SK-N-SH treated with all-trans-retinoic acid at 6 μM for 48 hours (cell line): ENCODE measurements around the gene RYR1.

Experiments
- ATAC-seq: fragments of 200-7000 bp; cut with Tn5 transposase; 3 replicates; pipeline ENCODE4 v1.9.1; 2020; ENCODE audit warnings: mild to moderate bottlenecking, moderate library complexity
- ARNTL ChIP-seq: fragments of 450-650 bp; formaldehyde crosslinking; IDR thresholded peaks from 2 replicates; pipeline ENCODE4 v1.5.0; 2020; ENCODE audit warnings: low read depth, mild to moderate bottlenecking, moderate library complexity, borderline replicate concordance
- BACH2 ChIP-seq: fragments of 250-450 bp; sonication (Bioruptor Pico); IDR thresholded peaks from 2 replicates; pipeline ENCODE4 v1.9.0; 2021; ENCODE audit warnings: mild to moderate bottlenecking, borderline replicate concordance
- CSDC2 ChIP-seq: fragments of 250-450 bp; sonication (Bioruptor Pico); IDR thresholded peaks from 2 replicates; pipeline ENCODE4 v1.5.0; 2020; ENCODE audit warnings: mild to moderate bottlenecking, moderate library complexity
- CSRNP3 ChIP-seq: fragments of 250-450 bp; sonication (Bioruptor Pico); IDR thresholded peaks from 2 replicates; pipeline ENCODE4 v1.5.1; 2021; ENCODE audit warnings: mild to moderate bottlenecking, moderate library complexity
- ESRRG ChIP-seq: fragments of 250-450 bp; sonication (Bioruptor Pico); IDR thresholded peaks from 2 replicates; pipeline ENCODE4 v1.6.1; 2021; ENCODE audit warnings: mild to moderate bottlenecking
- GLIS3 ChIP-seq: fragments of 250-450 bp; sonication (Bioruptor Pico); IDR thresholded peaks from 2 replicates; pipeline ENCODE4 v1.5.0; 2020; ENCODE audit warnings: mild to moderate bottlenecking, moderate library complexity
- ISL1 ChIP-seq: fragments of 250-450 bp; sonication (Bioruptor Pico); IDR thresholded peaks from 2 replicates; pipeline ENCODE4 v2.1.2; 2022; ENCODE audit warnings: mild to moderate bottlenecking, moderate library complexity
- POU6F1 ChIP-seq: fragments of 250-450 bp; sonication (Bioruptor Pico); IDR thresholded peaks from 2 replicates; pipeline ENCODE4 v1.8.0; 2021; ENCODE audit warnings: low read depth, mild to moderate bottlenecking, moderate library complexity, borderline replicate concordance
- PPARA ChIP-seq: fragments of 250-450 bp; sonication (Bioruptor Pico); IDR thresholded peaks from 2 replicates; pipeline ENCODE4 v1.5.0; 2020; ENCODE audit warnings: mild to moderate bottlenecking, borderline replicate concordance
- RARB ChIP-seq: fragments of 250-450 bp; sonication (Bioruptor Pico); IDR thresholded peaks from 2 replicates; pipeline ENCODE4 v1.8.0; 2021; ENCODE audit warnings: mild to moderate bottlenecking, moderate library complexity
- SNAI2 ChIP-seq: fragments of 250-450 bp; sonication (Bioruptor Pico); IDR thresholded peaks from 2 replicates; pipeline ENCODE4 v1.5.0; 2020; ENCODE audit warnings: mild to moderate bottlenecking, moderate library complexity
- TCF4 ChIP-seq: fragments of 250-450 bp; sonication (Bioruptor Pico); IDR thresholded peaks from 2 replicates; pipeline ENCODE4 v1.8.0; 2021; ENCODE audit warnings: mild to moderate bottlenecking, moderate library complexity, borderline replicate concordance
- TSHZ2 ChIP-seq: fragments of 250-450 bp; sonication (Bioruptor Pico); IDR thresholded peaks from 2 replicates; pipeline ENCODE4 v1.5.0; 2020; ENCODE audit warnings: mild to moderate bottlenecking, moderate library complexity
- ZC3H10 ChIP-seq: fragments of 250-450 bp; sonication (Bioruptor Pico); IDR thresholded peaks from 2 replicates; pipeline ENCODE4 v1.5.1; 2021; ENCODE audit warnings: mild to moderate bottlenecking, moderate library complexity
- ZFP3 ChIP-seq: fragments of 250-450 bp; sonication (Bioruptor Pico); IDR thresholded peaks from 2 replicates; pipeline ENCODE4 v1.5.0; 2020; ENCODE audit warnings: mild to moderate bottlenecking, moderate library complexity
- ZFP30 ChIP-seq: fragments of 450-650 bp; formaldehyde crosslinking; IDR thresholded peaks from 2 replicates; pipeline ENCODE4 v1.5.0; 2022; ENCODE audit warnings: mild to moderate bottlenecking, moderate library complexity
- ZNF565 ChIP-seq: fragments of 450-650 bp; formaldehyde crosslinking; conservative IDR thresholded peaks from 2 replicates; pipeline ENCODE4 v1.5.0; 2020; ENCODE audit warnings: low read depth, mild to moderate bottlenecking, moderate library complexity
- ZNF70 ChIP-seq: fragments of 450-650 bp; formaldehyde crosslinking; IDR thresholded peaks from 2 replicates; pipeline ENCODE4 v1.5.0; 2020; ENCODE audit warnings: mild to moderate bottlenecking, moderate library complexity
- ZNF8 ChIP-seq: fragments of 450-650 bp; formaldehyde crosslinking; IDR thresholded peaks from 2 replicates; pipeline ENCODE4 v1.5.0; 2020; ENCODE audit warnings: mild to moderate bottlenecking, moderate library complexity
- TF ChIP-seq, protein P1 (sequence below): fragments of 250-450 bp; sonication (Bioruptor Pico); IDR thresholded peaks from 2 replicates; pipeline ENCODE4 v1.8.0; 2020; ENCODE audit warnings: mild to moderate bottlenecking, moderate library complexity, borderline replicate concordance

Gene RYR1

GRCh38 chr19:38442736-38443135 lies 9.2 kb downstream of the RYR1 start:
- ATAC-seq: no peak
- TF ChIP-seq ZNF565 (CRISPR knock-in tag) (no peak), ZFP3 (CRISPR knock-in tag) (no peak), PPARA (no peak)

- ATAC-seq: no peak
- TF ChIP-seq ESRRG (CRISPR knock-in tag) (no peak), GLIS3 (CRISPR knock-in tag) (no peak), ZC3H10 (CRISPR knock-in tag) (no peak), PPARA (no peak), ZFP30 (CRISPR knock-in tag) (no peak), RARB (CRISPR knock-in tag) (no peak), ZFP3 (CRISPR knock-in tag) (no peak), ARNTL (CRISPR knock-in tag) (no peak), POU6F1 (no peak), BACH2 (CRISPR knock-in tag) (no peak), ISL1 (CRISPR knock-in tag) (no peak), ZNF70 (CRISPR knock-in tag) (no peak), CSDC2 (CRISPR knock-in tag) (no peak), TSHZ2 (CRISPR knock-in tag) (no peak)
These were observed 10.0 kb downstream of the RYR1 start for GRCh38 chr19:38443458-38443999.

DNA sequence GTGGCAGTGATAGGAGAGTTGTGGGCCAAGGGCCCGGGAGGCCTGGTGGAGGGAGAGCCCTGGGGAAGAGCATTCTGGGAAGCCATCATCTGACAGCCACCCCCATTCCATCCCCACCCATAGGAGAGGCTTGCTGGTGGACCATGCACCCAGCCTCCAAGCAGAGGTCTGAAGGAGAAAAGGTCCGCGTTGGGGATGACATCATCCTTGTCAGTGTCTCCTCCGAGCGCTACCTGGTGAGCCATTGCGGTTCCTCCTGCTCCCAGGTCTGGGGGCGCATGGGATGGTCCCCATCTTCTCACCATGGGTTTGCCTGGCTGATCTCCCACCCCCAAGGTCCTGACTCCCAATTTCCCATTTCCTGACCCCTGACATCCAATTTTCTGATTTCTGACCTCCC lies 10.5 kb downstream of the RYR1 start:
- no peak for ATAC-seq
- TF ChIP-seq ZNF70 (CRISPR knock-in tag) (no peak), ZC3H10 (CRISPR knock-in tag) (no peak), SNAI2 (CRISPR knock-in tag) (no peak), ISL1 (CRISPR knock-in tag) (no peak), TSHZ2 (CRISPR knock-in tag) (no peak), PPARA (no peak), TCF4 (CRISPR knock-in tag) (no peak), BACH2 (CRISPR knock-in tag) (no peak), ZFP30 (CRISPR knock-in tag) (no peak), CSDC2 (CRISPR knock-in tag) (no peak), CSRNP3 (CRISPR knock-in tag) (no peak), ARNTL (CRISPR knock-in tag) (no peak), ZFP3 (CRISPR knock-in tag) (no peak), ESRRG (CRISPR knock-in tag) (no peak), ZNF8 (CRISPR knock-in tag) (no peak), ZNF565 (CRISPR knock-in tag) (no peak), GLIS3 (CRISPR knock-in tag) (no peak), RARB (CRISPR knock-in tag) (no peak), POU6F1 (no peak)
- TF ChIP-seq, protein P1, sequence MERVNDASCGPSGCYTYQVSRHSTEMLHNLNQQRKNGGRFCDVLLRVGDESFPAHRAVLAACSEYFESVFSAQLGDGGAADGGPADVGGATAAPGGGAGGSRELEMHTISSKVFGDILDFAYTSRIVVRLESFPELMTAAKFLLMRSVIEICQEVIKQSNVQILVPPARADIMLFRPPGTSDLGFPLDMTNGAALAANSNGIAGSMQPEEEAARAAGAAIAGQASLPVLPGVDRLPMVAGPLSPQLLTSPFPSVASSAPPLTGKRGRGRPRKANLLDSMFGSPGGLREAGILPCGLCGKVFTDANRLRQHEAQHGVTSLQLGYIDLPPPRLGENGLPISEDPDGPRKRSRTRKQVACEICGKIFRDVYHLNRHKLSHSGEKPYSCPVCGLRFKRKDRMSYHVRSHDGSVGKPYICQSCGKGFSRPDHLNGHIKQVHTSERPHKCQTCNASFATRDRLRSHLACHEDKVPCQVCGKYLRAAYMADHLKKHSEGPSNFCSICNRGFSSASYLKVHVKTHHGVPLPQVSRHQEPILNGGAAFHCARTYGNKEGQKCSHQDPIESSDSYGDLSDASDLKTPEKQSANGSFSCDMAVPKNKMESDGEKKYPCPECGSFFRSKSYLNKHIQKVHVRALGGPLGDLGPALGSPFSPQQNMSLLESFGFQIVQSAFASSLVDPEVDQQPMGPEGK (CRISPR knock-in tag): no peak
- TF ChIP-seq, all 23 proteins: peak for 0
